PC-3 (cell line): ENCODE results near the gene DPP8. TPM values are rescaled to one million over a fixed set of nuclear protein-coding genes. Genes with fewer than 3 reads are reported as not detected.

Source experiments
- ATAC-seq: fragments of 200-7000 bp; cut with Tn5 transposase; 2 replicates; pipeline ENCODE4 v1.9.1; 2020; ENCODE audit warnings: mild to moderate bottlenecking, moderate library complexity
- BruUV-seq: library from RNA; stranded (reverse); fragments of 400-500 nt; replicated peaks from 2 replicates; lab custom pipeline; 2021; lab: Mats Ljungman, UMichigan
- CTCF ChIA-PET: fragments of 300-600 bp; sonication (Branson Sonifier 250); formaldehyde crosslinking; loops from one replicate; lab custom pipeline; 2022; ENCODE audit warnings: antibody characterized with exemption; lab: Charles Lee
- POLR2A ChIA-PET: fragments of 300-600 bp; sonication (Branson Sonifier 250); formaldehyde crosslinking; loops from one replicate; lab custom pipeline; 2022; ENCODE audit warnings: antibody characterized with exemption; ENCODE audit not compliant: unreplicated experiment; lab: Charles Lee
- DNase-seq: peaks from one replicate; pipeline ENCODE4 v3.0.0-alpha.2; 2015
- H2AFZ ChIP-seq: fragments of 300-600 bp; sonication (generic); 2 replicates; pipeline ENCODE4 v1.6.0; 2016; ENCODE audit warnings: antibody characterized with exemption, low read length
- H3F3A ChIP-seq: fragments of 300-600 bp; sonication (generic); one replicate; pipeline ENCODE4 v1.6.0; 2017; ENCODE audit warnings: antibody characterized with exemption, low read length, control low read depth, mild to moderate bottlenecking; ENCODE audit not compliant: unreplicated experiment
- H3K27ac ChIP-seq: fragments of 300-600 bp; sonication (generic); 2 replicates; pipeline ENCODE4 v1.5.1; 2016; ENCODE audit warnings: mild to moderate bottlenecking, low read length
- H3K27me3 ChIP-seq: fragments of 300-600 bp; sonication (generic); 2 replicates; pipeline ENCODE4 v1.6.1; 2016; ENCODE audit warnings: low read length, mixed read lengths
- H3K36me3 ChIP-seq: fragments of 300-600 bp; sonication (generic); 2 replicates; pipeline ENCODE4 v1.6.1; 2016; ENCODE audit warnings: low read depth, mixed run types, low read length, mixed read lengths
- H3K4me1 ChIP-seq: fragments of 300-600 bp; sonication (generic); 2 replicates; pipeline ENCODE4 v1.5.1; 2016; ENCODE audit warnings: low read length; ENCODE audit not compliant: insufficient read depth
- H3K4me2 ChIP-seq: fragments of 300-600 bp; sonication (generic); 2 replicates; pipeline ENCODE4 v1.6.0; 2016; ENCODE audit warnings: low read length
- H3K4me3 ChIP-seq: fragments of 300-600 bp; sonication (generic); 2 replicates; pipeline ENCODE4 v1.5.1; 2016; ENCODE audit warnings: mild to moderate bottlenecking, low read length, mixed read lengths
- H3K79me2 ChIP-seq: fragments of 300-600 bp; sonication (generic); 2 replicates; pipeline ENCODE4 v1.6.1; 2017; ENCODE audit warnings: low read length, mixed read lengths
- H3K9ac ChIP-seq: fragments of 300-600 bp; sonication (generic); 2 replicates; pipeline ENCODE4 v1.6.0; 2016; ENCODE audit warnings: mild to moderate bottlenecking, low read length
- H3K9me2 ChIP-seq: fragments of 300-600 bp; sonication (generic); replicated peaks from 2 replicates; pipeline ENCODE4 v1.6.1; 2016; ENCODE audit warnings: mixed run types, low read length, mixed read lengths
- H3K9me3 ChIP-seq: fragments of 300-600 bp; sonication (generic); 2 replicates; pipeline ENCODE4 v1.6.1; 2016; ENCODE audit warnings: low read length, mixed read lengths
- H4K20me1 ChIP-seq: fragments of 300-600 bp; sonication (generic); 2 replicates; pipeline ENCODE4 v1.6.1; 2016; ENCODE audit warnings: low read length, mixed read lengths
- CTCF ChIP-seq: fragments of 300-600 bp; sonication (generic); conservative IDR thresholded peaks from 2 replicates; pipeline ENCODE4 v1.5.1; 2017; ENCODE audit warnings: antibody characterized with exemption, low read depth, mild to moderate bottlenecking, low read length
- EZH2 ChIP-seq: fragments of 300-600 bp; sonication (generic); IDR thresholded peaks from one replicate; pipeline ENCODE4 v1.6.1; 2017; ENCODE audit warnings: antibody characterized with exemption, mild to moderate bottlenecking, low read length; ENCODE audit not compliant: unreplicated experiment
- EZH2phosphoT487 ChIP-seq: fragments of 300-600 bp; sonication (generic); IDR thresholded peaks from 2 replicates; pipeline ENCODE4 v1.6.1; 2018; ENCODE audit warnings: mild to moderate bottlenecking, antibody characterized with exemption, low read length, borderline replicate concordance
- intact Hi-C: fragments of 100-400 bp; cut with micrococcal nuclease; formaldehyde crosslinking; loops from 2 replicates; pipeline ENCODE4 v1.9.0; 2023
- total RNA-seq: library from RNA; depleted of rRNA; stranded (reverse); fragments of >200 nt; gene quantifications from 2 replicates; pipeline ENCODE4 v1.2.3, GENCODE V29; 2014

Gene DPP8
- total RNA-seq, 1 experiment from 2014 or later = 20.6 TPM

- Histone ChIP-seq H3F3A (no peaks in the 10 kb centered on the region), H3K27me3 (no peaks in the 10 kb centered on the region), H3K36me3 (no peaks in the 10 kb centered on the region), H3K27ac (no peak overlapping the region), H3K4me3 (no peak overlapping the region), H3K9ac (no peak overlapping the region), H2AFZ (no peak overlapping the region), H3K9me3 (no peaks in the 10 kb centered on the region), H3K4me2 (no peak overlapping the region), H3K9me2 (no peaks in the 10 kb centered on the region), H3K79me2 (no peaks in the 10 kb centered on the region), H4K20me1 (no peaks in the 10 kb centered on the region), H3K4me1 (no peaks in the 10 kb centered on the region)
- DNase-seq = peak; percentile 67
- ATAC-seq = peak; percentile 95
- CTCF ChIA-PET = interaction anchor here (1.0 kb wide), 2 partner anchors 35 to 67 kb away, joined by 3 read pairs; no protein-coding TSS in a partner anchor
- intact Hi-C loops = loop anchor here (1.0 to 2.0 kb wide), 2 partner anchors 34 to 82 kb away; no protein-coding TSS in a partner anchor
- TF ChIP-seq EZH2phosphoT487 (no peak), CTCF (peak; percentile 66), EZH2 (no peak)
- POLR2A ChIA-PET = interaction anchor here (0.5 kb wide), 1 partner anchor 61 kb away, joined by 5 read pairs; no protein-coding TSS in a partner anchor
- BruUV-seq = no TSS peak
These were observed 116.5 kb downstream of the DPP8 start for GRCh38 chr15:65400760-65401610.

GRCh38 chr15:65399997-65400396, 117.5 kb downstream of the DPP8 start:
- Histone ChIP-seq H3K4me3 (no peak overlapping the region), H3K4me2 (no peak overlapping the region), H3K79me2 (no peaks in the 10 kb centered on the region), H3K4me1 (no peaks in the 10 kb centered on the region), H3F3A (no peaks in the 10 kb centered on the region), H3K9ac (no peak overlapping the region), H4K20me1 (no peaks in the 10 kb centered on the region), H3K27me3 (no peaks in the 10 kb centered on the region), H3K9me2 (no peaks in the 10 kb centered on the region), H3K9me3 (no peaks in the 10 kb centered on the region), H3K36me3 (no peaks in the 10 kb centered on the region), H2AFZ (no peak overlapping the region), H3K27ac (no peak overlapping the region)
- no peak for ATAC-seq
- TF ChIP-seq EZH2phosphoT487 (no peak), CTCF (no peak), EZH2 (no peak)
- CTCF ChIA-PET = no interaction called here
- BruUV-seq = no TSS peak
- POLR2A ChIA-PET = interaction anchor here (0.5 kb wide), 1 partner anchor 62 kb away, joined by 5 read pairs; no protein-coding TSS in a partner anchor
- intact Hi-C loops = loop anchor here (2.0 kb wide), 1 partner anchor 81 kb away; no protein-coding TSS in a partner anchor
- no peak for DNase-seq
